Fibroblast of pulmonary artery (primary cell): ENCODE results near the gene MOB3C.

Experiments
- DNase-seq: peaks from one replicate; pipeline ENCODE4 v3.0.0-alpha.2; 2010; ENCODE audit warnings: low read depth
- H3K4me3 ChIP-seq: replicated peaks from 2 replicates; pipeline ENCODE4 v1.5.1; 2011; ENCODE audit warnings: low read depth, mild to moderate bottlenecking, control low read depth, low read length, moderate library complexity
- CTCF ChIP-seq: IDR thresholded peaks from 2 replicates; pipeline ENCODE4 v1.5.1; 2011; ENCODE audit warnings: mild to moderate bottlenecking, control low read depth, low read length, inconsistent platforms; ENCODE audit errors: missing control alignments

Gene MOB3C

GRCh38 chr1:46637444-46638083, 21.0 kb upstream of the MOB3C start:
- TF ChIP-seq CTCF: no peak
- no peak overlapping the region for H3K4me3 ChIP-seq
- no peak for DNase-seq

GRCh38 chr1:46635205-46635604, 18.6 kb upstream of the MOB3C start:
- H3K4me3 ChIP-seq: no peak overlapping the region
- no peak for TF ChIP-seq CTCF
- no peak for DNase-seq

- no peak for DNase-seq
- TF ChIP-seq CTCF: no peak
- H3K4me3 ChIP-seq: no peak overlapping the region
Measured at GRCh38 chr1:46630719-46631118, 14.1 kb upstream of the MOB3C start.

- peak; percentile 65 for DNase-seq
- no peak for TF ChIP-seq CTCF
- H3K4me3 ChIP-seq: no peak overlapping the region
Measured at GRCh38 chr1:46623743-46624644, 7.4 kb upstream of the MOB3C start.

GRCh38 chr1:46622344-46622743, 5.7 kb upstream of the MOB3C start:
- DNase-seq: peak; percentile 52

GRCh38 chr1:46621930-46622329, 5.3 kb upstream of the MOB3C start:
- DNase-seq: no peak
- TF ChIP-seq CTCF: no peak
- H3K4me3 ChIP-seq: no peak overlapping the region

More at GRCh38 chr1:46622344-46622743, 5.7 kb upstream of the MOB3C start:
- no peak overlapping the region for H3K4me3 ChIP-seq
- peak; percentile 60 for TF ChIP-seq CTCF
